ENCODE data around the gene TTC16. TPM values are rescaled to one million over a fixed set of nuclear protein-coding genes. Genes with fewer than 3 reads are reported as not detected.

Gene TTC16
- total RNA-seq, 1 experiment from 2014 or later: not detected

DNA sequence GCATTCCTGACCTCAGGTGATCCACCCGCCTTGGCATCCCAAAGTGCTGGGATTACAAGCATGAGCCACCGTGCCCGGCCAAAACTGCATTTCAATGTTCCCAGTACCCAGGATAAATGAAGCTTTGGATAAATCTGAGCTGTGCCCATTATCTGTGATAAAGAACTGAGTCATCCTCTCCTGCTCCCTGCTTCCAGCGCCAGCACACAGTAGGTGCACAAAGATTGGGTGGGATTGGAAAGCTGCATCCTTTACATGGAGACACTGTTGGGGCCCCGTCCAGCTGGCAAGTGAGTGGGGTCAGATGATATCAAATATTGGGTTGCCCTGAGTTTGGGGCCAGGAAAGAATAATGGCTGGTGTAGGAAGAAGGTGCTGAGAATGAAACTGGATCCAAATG lies 45.2 kb downstream of the TTC16 start:
- no peak for DNase-seq
- Histone ChIP-seq H3K23ac (ENCODE audit: insufficient read length, low read depth, low read length) (no peak overlapping the region), H3T11ph (ENCODE audit: low read length) (no peak overlapping the region), H2BK20ac (ENCODE audit: low read depth, low read length, poor library complexity, severe bottlenecking) (no peak overlapping the region), H3K18ac (ENCODE audit: insufficient read length, low read depth, low read length) (no peak overlapping the region), H3K14ac (ENCODE audit: insufficient read depth, low read length) (no peak overlapping the region), H3K4ac (ENCODE audit: low read depth, low read length) (no peak overlapping the region), H3K23me2 (ENCODE audit: insufficient read length, low read depth, low read length, poor library complexity, severe bottlenecking) (no peaks in the 10 kb centered on the region), H2BK12ac (ENCODE audit: insufficient read length, low read depth, low read length) (no peak overlapping the region), H4K91ac (ENCODE audit: insufficient read length, low read depth, low read length) (no peak overlapping the region), H4K20me1 (ENCODE audit: control insufficient read depth, insufficient read depth, insufficient read length) (no peaks in the 10 kb centered on the region), H3K79me2 (ENCODE audit: insufficient read depth, low read length) (no peaks in the 10 kb centered on the region), H4K8ac (replicated peaks; ENCODE audit: insufficient read length, low read depth, low read length) (no peak overlapping the region), H2AFZ (ENCODE audit: low read length) (no peak overlapping the region), H3K9ac (ENCODE audit: extremely low read depth, insufficient read length, low read length) (no peak overlapping the region), H2BK5ac (ENCODE audit: insufficient read length, low read length) (no peak overlapping the region), H4K5ac (ENCODE audit: insufficient read length, low read depth, low read length) (no peak overlapping the region), H2BK120ac (ENCODE audit: low read depth, low read length, poor library complexity, severe bottlenecking) (no peak overlapping the region), H3K9me3 (ENCODE audit: control insufficient read depth, low read depth, low read length) (no peaks in the 10 kb centered on the region), H2AK5ac (ENCODE audit: insufficient read length, low read length) (no peak overlapping the region), H3K4me1 (ENCODE audit: insufficient read depth, low read length) (peaks cover 7% of the 10 kb centered on the region; the same call in 1 of the 2 replicates), H2BK15ac (ENCODE audit: low read depth, low read length) (no peak overlapping the region), H3K27me3 (ENCODE audit: insufficient read depth, low read length) (no peaks in the 10 kb centered on the region; the same call in 1 of the 2 replicates), H3K79me1 (ENCODE audit: insufficient read depth, low read depth, low read length, poor library complexity, severe bottlenecking) (no peaks in the 10 kb centered on the region), H3K56ac (ENCODE audit: insufficient read length, low read depth, low read length) (no peak overlapping the region), H3K27ac (ENCODE audit: insufficient read length, low read depth, low read length) (no peak overlapping the region), H3K4me2 (ENCODE audit: insufficient read depth, insufficient read length, low read length) (no peak overlapping the region)
- TF ChIP-seq, protein P1, sequence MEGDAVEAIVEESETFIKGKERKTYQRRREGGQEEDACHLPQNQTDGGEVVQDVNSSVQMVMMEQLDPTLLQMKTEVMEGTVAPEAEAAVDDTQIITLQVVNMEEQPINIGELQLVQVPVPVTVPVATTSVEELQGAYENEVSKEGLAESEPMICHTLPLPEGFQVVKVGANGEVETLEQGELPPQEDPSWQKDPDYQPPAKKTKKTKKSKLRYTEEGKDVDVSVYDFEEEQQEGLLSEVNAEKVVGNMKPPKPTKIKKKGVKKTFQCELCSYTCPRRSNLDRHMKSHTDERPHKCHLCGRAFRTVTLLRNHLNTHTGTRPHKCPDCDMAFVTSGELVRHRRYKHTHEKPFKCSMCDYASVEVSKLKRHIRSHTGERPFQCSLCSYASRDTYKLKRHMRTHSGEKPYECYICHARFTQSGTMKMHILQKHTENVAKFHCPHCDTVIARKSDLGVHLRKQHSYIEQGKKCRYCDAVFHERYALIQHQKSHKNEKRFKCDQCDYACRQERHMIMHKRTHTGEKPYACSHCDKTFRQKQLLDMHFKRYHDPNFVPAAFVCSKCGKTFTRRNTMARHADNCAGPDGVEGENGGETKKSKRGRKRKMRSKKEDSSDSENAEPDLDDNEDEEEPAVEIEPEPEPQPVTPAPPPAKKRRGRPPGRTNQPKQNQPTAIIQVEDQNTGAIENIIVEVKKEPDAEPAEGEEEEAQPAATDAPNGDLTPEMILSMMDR (conservative IDR thresholded peaks at IDR 0.05): no peak
- 0 out of 5 replicates have a peak overlapping the region, but pooled peaks of 1 of the 2 experiments have one; percentile 11 for H3K4me3 Mint-ChIP-seq
- peak overlapping the region in 1 of 3 experiments; percentile 59; a peak in 1 of 7 replicates for H3K27ac Mint-ChIP-seq
- no CpG with 5 or more reads among the region's 5 CpGs for WGBS (ENCODE audit: extremely low coverage, insufficient read length, low lambda C conversion rate)
- H3K4me1 Mint-ChIP-seq: peaks cover 28 to 37% of the 10 kb centered on the region in 2 experiments
- H3K27me3 Mint-ChIP-seq (ENCODE audit: low read depth): peaks cover 24% of the 10 kb centered on the region
- no peaks in the 10 kb centered on the region; a peak in 1 of 5 replicates for H3K9me3 Mint-ChIP-seq
- no peaks in the 10 kb centered on the region for H3K36me3 Mint-ChIP-seq (ENCODE audit: insufficient read depth in 1 of 3, low read depth in 3 of 3)
